ENCODE data around the gene EYA4.

EYA4 gene

GRCh38 chr6:133245422-133245903 is 4.3 kb downstream of the EYA4 start:
- no peak for DNase-seq (ENCODE audit: low spot score)
- TF ChIP-seq CTCF (IDR thresholded peaks at IDR 0.05; ENCODE audit: extremely low read depth, insufficient read depth, missing control alignments) = no peak
- in situ Hi-C loops (cut with MboI; ENCODE audit: low pct_unique_long_range_greater_than_20kb, low sequenced_read_pairs, unreplicated experiment) = no loop called here

GRCh38 chr6:133247581-133247980 is 6.4 kb downstream of the EYA4 start:
- in situ Hi-C loops (cut with MboI; ENCODE audit: low pct_unique_long_range_greater_than_20kb, low sequenced_read_pairs, unreplicated experiment) = no loop called here
- DNase-seq (ENCODE audit: low spot score) = no peak

GRCh38 chr6:133248241-133249001 is 7.3 kb downstream of the EYA4 start:
- no peak for TF ChIP-seq CTCF (IDR thresholded peaks at IDR 0.05; ENCODE audit: extremely low read depth, insufficient read depth, missing control alignments)
- no peak for DNase-seq (ENCODE audit: low spot score)
- in situ Hi-C loops (cut with MboI; ENCODE audit: low pct_unique_long_range_greater_than_20kb, low sequenced_read_pairs, unreplicated experiment) = no loop called here

More at GRCh38 chr6:133247581-133247980, 6.4 kb downstream of the EYA4 start:
- TF ChIP-seq CTCF (IDR thresholded peaks at IDR 0.05; ENCODE audit: extremely low read depth, insufficient read depth, missing control alignments) = no peak

GRCh38 chr6:133251688-133252087 is 10.5 kb downstream of the EYA4 start:
- no peak for TF ChIP-seq CTCF (IDR thresholded peaks at IDR 0.05; ENCODE audit: extremely low read depth, insufficient read depth, missing control alignments)
- no peak for DNase-seq (ENCODE audit: low spot score)
- in situ Hi-C loops (cut with MboI; ENCODE audit: low pct_unique_long_range_greater_than_20kb, low sequenced_read_pairs, unreplicated experiment) = no loop called here

- TF ChIP-seq CTCF (IDR thresholded peaks at IDR 0.05; ENCODE audit: extremely low read depth, insufficient read depth, missing control alignments) = no peak
- no peak for DNase-seq (ENCODE audit: low spot score)
- in situ Hi-C loops (cut with MboI; ENCODE audit: low pct_unique_long_range_greater_than_20kb, low sequenced_read_pairs, unreplicated experiment) = no loop called here
Observed at GRCh38 chr6:133254552-133255228, 13.5 kb downstream of the EYA4 start.

- DNase-seq (ENCODE audit: low spot score) = no peak
- in situ Hi-C loops (cut with MboI; ENCODE audit: low pct_unique_long_range_greater_than_20kb, low sequenced_read_pairs, unreplicated experiment) = no loop called here
- TF ChIP-seq CTCF (IDR thresholded peaks at IDR 0.05; ENCODE audit: extremely low read depth, insufficient read depth, missing control alignments) = no peak
Observed at GRCh38 chr6:133257545-133258105, 16.5 kb downstream of the EYA4 start.
